Right lobe of liver (tissue), 4 donors: ENCODE results near the gene TMEM98.

Source experiments
- POLR2A ChIP-seq: fragments of 450-650 bp; IDR thresholded peaks from one replicate; pipeline ENCODE4 v1.6.1; 2017; ENCODE audit warnings: antibody characterized with exemption, mild to moderate bottlenecking
- TF ChIP-seq, protein P1 (sequence below), 4 donors: fragments of 200-600 bp in 3 of 4; fragments of 450-650 bp in 1 of 4; IDR thresholded peaks; one replicate each; pipeline versions ENCODE4 v1.5.1 to v1.8.0; 2016 to 2022; ENCODE audit warnings: antibody characterized with exemption in 4 of 4, mild to moderate bottlenecking in 2 of 4
- donor health status: DM: no; HTN: no; CAD: no.
- donor health status: DM: no; HTN: no; CAD: no.
- donor health status: DM: no; HTN: yes; CAD: no.

DNA sequence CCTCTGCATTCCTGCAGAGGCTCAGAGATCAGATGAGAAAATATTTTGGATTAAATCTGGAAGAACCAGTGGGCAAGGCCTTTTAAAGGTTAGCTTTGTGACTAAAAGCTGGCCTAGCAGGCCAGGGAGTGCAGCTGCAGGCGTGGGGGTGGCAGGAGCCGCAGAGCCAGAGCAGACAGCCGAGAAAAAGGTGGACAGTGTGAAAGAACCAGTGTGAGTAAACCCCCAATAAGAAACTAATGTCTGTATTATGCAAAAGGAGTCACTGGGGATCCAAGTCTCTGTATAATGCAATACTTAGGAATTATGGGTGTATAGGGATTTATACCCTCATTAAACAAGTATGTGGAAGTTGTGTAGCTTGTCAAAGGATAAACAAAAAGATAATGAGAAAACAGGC is 42.3 kb downstream of the TMEM98 start:
- TF ChIP-seq, protein P1, sequence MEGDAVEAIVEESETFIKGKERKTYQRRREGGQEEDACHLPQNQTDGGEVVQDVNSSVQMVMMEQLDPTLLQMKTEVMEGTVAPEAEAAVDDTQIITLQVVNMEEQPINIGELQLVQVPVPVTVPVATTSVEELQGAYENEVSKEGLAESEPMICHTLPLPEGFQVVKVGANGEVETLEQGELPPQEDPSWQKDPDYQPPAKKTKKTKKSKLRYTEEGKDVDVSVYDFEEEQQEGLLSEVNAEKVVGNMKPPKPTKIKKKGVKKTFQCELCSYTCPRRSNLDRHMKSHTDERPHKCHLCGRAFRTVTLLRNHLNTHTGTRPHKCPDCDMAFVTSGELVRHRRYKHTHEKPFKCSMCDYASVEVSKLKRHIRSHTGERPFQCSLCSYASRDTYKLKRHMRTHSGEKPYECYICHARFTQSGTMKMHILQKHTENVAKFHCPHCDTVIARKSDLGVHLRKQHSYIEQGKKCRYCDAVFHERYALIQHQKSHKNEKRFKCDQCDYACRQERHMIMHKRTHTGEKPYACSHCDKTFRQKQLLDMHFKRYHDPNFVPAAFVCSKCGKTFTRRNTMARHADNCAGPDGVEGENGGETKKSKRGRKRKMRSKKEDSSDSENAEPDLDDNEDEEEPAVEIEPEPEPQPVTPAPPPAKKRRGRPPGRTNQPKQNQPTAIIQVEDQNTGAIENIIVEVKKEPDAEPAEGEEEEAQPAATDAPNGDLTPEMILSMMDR (IDR thresholded peaks at IDR 0.05): no peak
- TF ChIP-seq POLR2A: no peak
